GM21390 (cell line): Measurements from ENCODE around the gene STMN3.
"Not testable (repeated sequence)": the region's sequence is repeated elsewhere in the genome, so short reads cannot be mapped to it uniquely, and the experiment has no call there.

ENCODE experiments used
- ATAC-seq: cut with Tn5 transposase; IDR thresholded peaks from one replicate; pipeline ENCODE4 v1.9.1; 2021; ENCODE audit not compliant: unreplicated experiment

Gene STMN3

GRCh38 chr20:63678667-63679465 lies 25.6 kb upstream of the STMN3 start:
- ATAC-seq = no peak

DNA sequence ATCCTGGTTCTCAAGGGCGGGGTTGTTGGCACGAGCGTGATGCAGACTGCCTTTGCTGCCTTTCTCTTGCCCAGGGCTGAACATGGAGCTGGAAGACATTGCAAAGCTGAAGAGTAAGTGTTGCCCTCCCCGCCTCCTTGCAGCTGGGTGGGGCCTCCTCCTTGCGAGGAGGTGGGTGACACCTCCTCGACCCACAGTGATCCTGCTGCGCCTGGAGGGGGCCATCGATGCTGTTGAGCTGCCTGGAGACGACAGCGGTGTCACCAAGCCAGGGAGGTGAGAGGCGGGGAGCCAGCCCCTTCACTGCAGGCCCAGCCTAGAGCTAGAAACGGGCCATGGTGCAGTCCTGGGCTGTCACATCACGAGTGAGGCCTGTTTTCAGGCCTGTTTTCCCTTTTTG lies 24.8 kb upstream of the STMN3 start:
- no peak for ATAC-seq

- ATAC-seq = no peak
Measured at GRCh38 chr20:63675681-63676368, 22.6 kb upstream of the STMN3 start.

GRCh38 chr20:63673951-63674350 lies 20.7 kb upstream of the STMN3 start:
- ATAC-seq = no peak

DNA sequence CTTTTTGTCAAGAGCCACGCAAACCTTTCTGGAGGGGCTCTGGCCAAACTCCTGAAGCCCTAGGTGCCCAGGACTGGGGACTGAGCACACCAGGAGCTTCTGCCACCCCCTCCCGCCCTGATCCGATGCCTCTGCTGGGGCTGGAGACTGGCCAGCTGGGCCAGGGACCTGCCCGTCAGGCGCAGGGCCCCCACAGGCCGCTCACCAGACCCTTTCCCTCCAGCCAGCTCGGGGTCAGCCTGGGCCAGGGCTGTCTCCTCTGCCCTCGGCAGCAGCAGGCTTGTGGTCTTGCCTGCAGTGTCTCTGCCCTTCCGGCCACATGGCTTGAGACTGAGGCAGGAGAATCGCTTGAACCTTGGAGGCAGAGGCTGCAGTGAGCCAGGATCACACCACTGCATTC lies 19.4 kb upstream of the STMN3 start:
- ATAC-seq = no peak

DNA sequence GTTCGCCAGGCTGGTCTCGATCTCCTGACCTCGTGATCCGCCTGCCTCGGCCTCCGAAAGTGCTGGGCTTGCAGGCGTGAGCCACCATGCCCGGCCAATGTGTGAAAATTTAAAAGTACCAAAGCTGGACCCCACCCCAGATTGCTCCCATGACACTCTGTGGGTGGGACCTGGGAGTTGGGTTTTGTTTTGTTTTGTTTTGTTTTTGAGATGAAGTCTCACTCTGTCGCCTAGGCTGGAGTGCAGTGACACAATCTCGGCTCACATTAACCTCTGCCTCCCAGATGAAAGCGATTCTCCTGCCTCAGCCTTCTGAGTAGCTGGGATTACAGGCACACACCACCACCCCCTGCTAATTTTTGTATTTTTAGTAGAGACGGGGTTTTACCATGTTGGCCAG lies 18.5 kb upstream of the STMN3 start:
- not testable (repeated sequence) for ATAC-seq

- no peak for ATAC-seq
Measured at GRCh38 chr20:63668351-63668750, 15.1 kb upstream of the STMN3 start.

- no peak for ATAC-seq
Measured at GRCh38 chr20:63667858-63668257, 14.6 kb upstream of the STMN3 start.

GRCh38 chr20:63665708-63666107 lies 12.5 kb upstream of the STMN3 start:
- no peak for ATAC-seq

- ATAC-seq = no peak
Measured at GRCh38 chr20:63664861-63665594, 11.8 kb upstream of the STMN3 start.

- no peak for ATAC-seq
Measured at GRCh38 chr20:63664143-63664851, 11.1 kb upstream of the STMN3 start.

- ATAC-seq = no peak
Measured at GRCh38 chr20:63663332-63664066, 10.3 kb upstream of the STMN3 start.

- ATAC-seq = no peak
Measured at GRCh38 chr20:63662813-63663189, 9.6 kb upstream of the STMN3 start.

DNA sequence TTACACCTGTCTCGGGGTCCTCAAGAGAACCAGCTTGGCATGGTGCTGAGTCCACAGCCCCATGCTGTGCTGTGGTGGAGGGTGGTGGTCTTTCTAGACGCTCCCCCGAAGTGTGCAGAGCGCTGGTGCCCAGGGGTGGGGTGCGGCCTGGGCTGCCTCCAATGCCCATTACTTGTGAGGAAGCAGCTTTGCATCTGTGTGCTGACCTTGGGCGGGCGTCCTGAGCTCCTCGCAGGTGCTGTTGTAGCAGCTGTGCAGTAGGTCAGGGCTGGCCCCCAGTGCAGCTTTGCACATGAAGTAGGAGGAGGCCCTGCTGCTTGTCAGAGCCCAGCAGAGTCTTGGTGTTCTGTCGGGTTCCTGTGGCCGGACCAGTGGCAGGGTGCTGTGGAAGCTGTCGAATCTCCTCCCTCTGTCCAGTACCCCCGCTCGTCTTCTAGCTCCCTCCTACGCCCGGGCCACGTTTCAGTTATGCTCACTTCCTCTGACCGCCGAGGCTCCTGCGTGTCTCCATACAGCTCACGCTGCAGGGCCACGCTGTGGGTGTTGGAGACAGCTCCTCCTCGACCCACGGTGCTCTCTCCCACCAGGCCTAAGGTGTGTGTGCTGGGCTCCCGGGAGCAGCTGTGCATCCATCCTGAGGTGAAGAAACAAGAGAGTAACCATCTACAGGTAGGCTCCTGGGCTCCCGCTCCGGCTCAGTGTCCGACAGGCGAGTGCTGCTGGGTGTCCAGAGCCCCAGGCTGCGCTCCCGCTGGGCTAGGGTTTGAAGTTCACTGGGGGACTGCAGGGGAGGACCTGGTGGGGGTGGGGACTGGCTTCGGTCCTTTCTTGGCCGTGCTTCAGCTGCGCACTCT lies 9.0 kb upstream of the STMN3 start:
- no peak for ATAC-seq

DNA sequence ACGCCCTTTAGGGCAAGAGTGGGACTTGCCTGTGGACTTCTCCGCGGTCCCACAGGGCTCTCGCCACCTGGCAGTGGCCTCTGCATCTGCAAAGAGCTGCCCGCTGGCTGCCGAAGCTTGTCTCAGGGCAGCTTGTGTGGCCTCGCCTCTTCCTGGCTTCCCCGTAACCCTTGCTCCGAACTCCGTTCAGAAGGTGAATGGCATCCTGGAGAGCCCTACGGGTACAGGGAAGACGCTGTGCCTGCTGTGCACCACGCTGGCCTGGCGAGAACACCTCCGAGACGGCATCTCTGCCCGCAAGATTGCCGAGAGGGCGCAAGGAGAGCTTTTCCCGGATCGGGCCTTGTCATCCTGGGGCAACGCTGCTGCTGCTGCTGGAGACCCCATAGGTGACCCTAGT lies 7.9 kb upstream of the STMN3 start:
- ATAC-seq = no peak

GRCh38 chr20:63660622-63661021 lies 7.4 kb upstream of the STMN3 start:
- ATAC-seq = no peak

GRCh38 chr20:63660174-63660573 lies 7.0 kb upstream of the STMN3 start:
- ATAC-seq = not testable (repeated sequence)

DNA sequence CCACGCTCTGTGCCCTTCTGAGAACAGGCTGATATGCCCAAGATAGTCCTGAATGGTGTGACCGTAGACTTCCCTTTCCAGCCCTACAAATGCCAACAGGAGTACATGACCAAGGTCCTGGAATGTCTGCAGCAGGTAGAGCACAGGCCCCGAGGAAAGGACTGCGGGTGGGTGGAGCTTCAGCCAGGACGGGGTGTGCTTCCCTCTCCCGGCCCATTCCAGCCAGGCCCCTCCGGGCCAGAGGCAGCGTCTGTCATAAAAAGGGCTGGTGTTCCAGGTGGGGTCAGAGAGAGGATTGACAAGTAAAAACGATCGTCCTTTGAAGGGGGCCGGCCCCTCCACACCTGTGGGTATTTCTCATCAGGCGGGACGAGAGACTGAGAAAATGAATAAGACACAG lies 6.1 kb upstream of the STMN3 start:
- no peak for ATAC-seq

GRCh38 chr20:63658749-63659187 lies 5.5 kb upstream of the STMN3 start:
- ATAC-seq = no peak
